ENCODE results near the gene MICA. TPM values are rescaled to one million over a fixed set of nuclear protein-coding genes. Genes with fewer than 3 reads are reported as not detected.
"Not testable (repeated sequence)": the region's sequence is repeated elsewhere in the genome, so short reads cannot be mapped to it uniquely, and the experiment has no call there.

Gene MICA
- polyA plus RNA-seq, 2 donors: 8.8 to 9.9 TPM

DNA sequence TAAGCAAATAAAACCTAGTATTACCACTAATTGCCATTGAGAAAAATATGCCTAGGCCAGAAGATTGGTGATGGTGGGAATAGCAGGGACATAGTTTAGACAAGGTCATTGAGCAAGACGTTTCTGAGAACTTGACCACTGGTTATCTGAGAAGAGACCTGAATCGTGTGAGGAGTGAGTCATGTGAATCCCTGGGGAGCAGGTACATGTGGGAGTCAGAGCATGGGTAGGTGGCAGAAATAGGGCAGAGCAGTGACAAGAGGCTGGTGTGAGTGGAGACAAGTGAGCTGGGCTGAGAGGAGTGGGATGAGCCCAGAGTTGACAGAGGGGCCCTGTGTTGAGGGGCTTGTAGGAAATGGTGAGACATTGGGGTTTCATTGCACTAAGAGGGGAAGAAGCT, 16.4 kb downstream of the MICA start:
- Histone ChIP-seq H3K9me3 (ENCODE audit: control insufficient read depth in 2 of 2, insufficient read depth in 1 of 2, low read depth in 1 of 2, low read length in 1 of 2) (no peaks in the 10 kb centered on the region), H3K27me3 (ENCODE audit: control insufficient read depth in 1 of 2, insufficient read depth in 2 of 2, low read length in 2 of 2) (no peaks in the 10 kb centered on the region), H3K27ac (ENCODE audit: low read depth in 2 of 2, low read length in 1 of 2) (no peak overlapping the region), H3K4me3 (ENCODE audit: low read depth in 1 of 2, low read length in 2 of 2) (no peak overlapping the region), H3K4me1 (ENCODE audit: control insufficient read depth in 2 of 2, insufficient read depth in 2 of 2, low read length in 1 of 2) (no peaks in the 10 kb centered on the region), H3K36me3 (ENCODE audit: control insufficient read depth in 2 of 2, insufficient read depth in 2 of 2, low read length in 1 of 2) (peaks cover 6 to 7% of the 10 kb centered on the region in 2 donors)
- 54 to 60% methylated on average over 2 of the region's 2 CpGs for WGBS, 2 donors

DNA sequence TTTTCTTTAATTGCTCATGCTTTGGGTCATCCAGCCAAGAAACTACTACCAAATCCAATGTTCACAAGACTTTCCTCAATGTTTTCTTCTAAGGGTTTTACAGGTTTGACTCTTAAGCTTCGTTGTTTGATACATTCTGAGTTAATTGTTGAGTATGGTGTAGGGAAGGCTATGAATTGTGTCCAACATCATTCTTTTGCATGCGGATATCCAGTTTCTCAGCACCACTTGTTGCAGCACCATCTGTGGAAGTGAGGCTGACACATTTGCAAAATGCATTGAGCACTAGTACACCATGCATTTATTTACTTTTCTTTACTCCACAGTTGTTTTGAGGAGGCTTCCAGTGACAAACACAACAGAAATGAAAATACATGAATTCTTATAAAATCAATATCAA, 17.2 kb downstream of the MICA start:
- WGBS, 2 donors: 90% methylated on average over 2 of the region's 2 CpGs
- Histone ChIP-seq H3K9me3 (ENCODE audit: control insufficient read depth in 2 of 2, insufficient read depth in 1 of 2, low read depth in 1 of 2, low read length in 1 of 2) (no peaks in the 10 kb centered on the region), H3K27me3 (ENCODE audit: control insufficient read depth in 1 of 2, insufficient read depth in 2 of 2, low read length in 2 of 2) (no peaks in the 10 kb centered on the region), H3K27ac (ENCODE audit: low read depth in 2 of 2, low read length in 1 of 2) (no peak overlapping the region), H3K36me3 (ENCODE audit: control insufficient read depth in 2 of 2, insufficient read depth in 2 of 2, low read length in 1 of 2) (peaks cover 6% of the 10 kb centered on the region in 2 donors), H3K4me1 (ENCODE audit: control insufficient read depth in 2 of 2, insufficient read depth in 2 of 2, low read length in 1 of 2) (no peaks in the 10 kb centered on the region), H3K4me3 (ENCODE audit: low read depth in 1 of 2, low read length in 2 of 2) (no peak overlapping the region)

DNA sequence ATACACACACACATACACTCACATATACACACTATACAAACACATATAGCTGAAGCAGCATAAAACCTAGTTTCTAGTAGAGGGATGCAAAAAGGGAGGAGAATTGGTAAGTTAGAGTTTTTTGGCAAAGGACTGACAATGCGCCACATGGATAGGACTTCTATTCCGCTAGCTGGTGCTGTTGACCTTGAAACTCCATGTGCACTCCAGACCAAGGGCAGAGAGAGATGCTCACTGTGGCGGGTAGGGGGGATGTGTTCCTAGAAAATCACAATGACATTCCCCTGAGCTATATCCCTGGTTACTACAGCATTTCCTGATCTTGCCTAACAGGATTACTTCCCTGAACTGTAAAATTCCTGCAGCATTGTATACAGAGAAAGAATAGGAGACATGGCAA, 19.2 kb downstream of the MICA start:
- 75 to 81% methylated on average over 3 of the region's 3 CpGs for WGBS, 2 donors
- Histone ChIP-seq H3K4me3 (ENCODE audit: low read depth in 1 of 2, low read length in 2 of 2) (no peak overlapping the region), H3K36me3 (ENCODE audit: control insufficient read depth in 2 of 2, insufficient read depth in 2 of 2, low read length in 1 of 2) (peaks cover 0 to 2% of the 10 kb centered on the region in 2 donors), H3K9me3 (ENCODE audit: control insufficient read depth in 2 of 2, insufficient read depth in 1 of 2, low read depth in 1 of 2, low read length in 1 of 2) (no peaks in the 10 kb centered on the region), H3K27me3 (ENCODE audit: control insufficient read depth in 1 of 2, insufficient read depth in 2 of 2, low read length in 2 of 2) (no peaks in the 10 kb centered on the region), H3K27ac (ENCODE audit: low read depth in 2 of 2, low read length in 1 of 2) (no peak overlapping the region), H3K4me1 (ENCODE audit: control insufficient read depth in 2 of 2, insufficient read depth in 2 of 2, low read length in 1 of 2) (no peaks in the 10 kb centered on the region)

DNA sequence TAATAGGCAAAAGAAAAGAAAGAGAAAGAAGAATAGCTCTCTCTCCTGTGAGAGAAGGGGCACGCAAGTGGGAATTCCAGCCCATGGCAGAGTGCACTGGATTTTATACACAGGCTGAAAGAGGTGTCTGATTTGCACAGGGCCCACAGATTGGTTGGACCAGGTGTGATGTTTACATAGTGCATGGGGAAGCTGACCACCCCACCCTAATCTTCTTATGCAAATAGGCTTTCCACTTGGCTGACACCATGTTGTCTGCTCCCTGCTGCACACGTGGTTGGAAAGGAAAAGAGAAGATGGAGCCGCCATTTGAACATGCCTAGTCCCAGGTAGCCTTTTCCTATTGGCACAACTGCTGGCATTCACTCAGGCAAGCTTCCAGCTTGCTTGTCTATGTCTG, 20.2 kb downstream of the MICA start:
- no peak overlapping the region for H3K4me3 ChIP-seq (ENCODE audit: low read depth in 1 of 2, low read length in 2 of 2)
- H3K4me1 ChIP-seq (ENCODE audit: control insufficient read depth in 2 of 2, insufficient read depth in 2 of 2, low read length in 1 of 2): no peaks in the 10 kb centered on the region
- no peaks in the 10 kb centered on the region for H3K9me3 ChIP-seq (ENCODE audit: control insufficient read depth in 2 of 2, insufficient read depth in 1 of 2, low read depth in 1 of 2, low read length in 1 of 2)
- no peak overlapping the region for H3K27ac ChIP-seq (ENCODE audit: low read depth in 2 of 2, low read length in 1 of 2)
- H3K36me3 ChIP-seq (ENCODE audit: control insufficient read depth in 2 of 2, insufficient read depth in 2 of 2, low read length in 1 of 2): no peaks in the 10 kb centered on the region
- 41 to 46% methylated on average over 3 of the region's 3 CpGs for WGBS, 2 donors
- no peaks in the 10 kb centered on the region for H3K27me3 ChIP-seq (ENCODE audit: control insufficient read depth in 1 of 2, insufficient read depth in 2 of 2, low read length in 2 of 2)

DNA sequence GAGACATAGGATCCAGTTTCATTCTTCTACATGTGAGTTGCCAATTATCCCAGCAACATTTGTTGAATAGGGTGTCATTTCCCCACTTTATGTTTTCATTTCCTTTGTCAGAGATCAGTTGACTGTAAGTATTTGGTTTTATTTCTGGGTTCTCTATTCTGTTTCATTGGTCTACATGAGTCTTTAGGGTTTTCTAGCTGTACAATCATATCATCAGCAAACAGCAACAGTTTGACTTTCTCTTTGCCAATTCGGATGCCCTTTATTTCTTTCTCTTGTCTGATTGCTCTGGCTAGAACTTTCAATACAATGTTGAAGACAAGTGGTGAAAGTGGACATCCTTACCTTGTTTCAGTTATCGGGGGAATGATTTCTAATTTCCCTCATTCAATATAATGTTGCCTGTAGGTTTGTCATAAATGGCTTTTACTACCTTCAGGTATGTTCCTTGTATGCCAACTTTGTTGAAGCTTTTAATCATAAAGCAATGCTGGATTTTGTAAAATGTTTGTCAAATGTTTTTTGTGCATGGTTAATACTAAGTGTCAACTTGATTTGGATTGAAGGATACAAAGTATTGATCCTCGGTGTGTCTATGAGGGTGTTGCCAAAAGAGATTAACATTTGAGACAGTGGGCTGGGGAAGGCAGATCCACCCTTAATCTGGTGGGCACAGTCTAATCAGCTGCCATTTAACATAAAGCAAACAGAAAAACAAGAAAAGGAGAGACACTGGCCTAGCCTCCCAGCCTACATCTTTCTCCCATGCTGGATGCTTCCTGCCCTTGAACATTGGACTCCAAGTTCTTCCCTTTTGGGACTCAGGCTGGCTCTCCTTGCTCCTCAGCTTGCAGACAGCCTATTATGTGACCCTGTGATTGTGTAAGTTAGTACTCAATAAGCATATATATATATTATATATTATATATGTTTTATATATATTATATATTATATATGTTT, 23.3 kb downstream of the MICA start:
- Histone ChIP-seq H3K9me3 (ENCODE audit: control insufficient read depth in 2 of 2, insufficient read depth in 1 of 2, low read depth in 1 of 2, low read length in 1 of 2) (peaks cover 0 to 5% of the 10 kb centered on the region in 2 donors), H3K27ac (ENCODE audit: low read depth in 2 of 2, low read length in 1 of 2) (no peak overlapping the region), H3K4me1 (ENCODE audit: control insufficient read depth in 2 of 2, insufficient read depth in 2 of 2, low read length in 1 of 2) (no peaks in the 10 kb centered on the region), H3K27me3 (ENCODE audit: control insufficient read depth in 1 of 2, insufficient read depth in 2 of 2, low read length in 2 of 2) (no peaks in the 10 kb centered on the region), H3K36me3 (ENCODE audit: control insufficient read depth in 2 of 2, insufficient read depth in 2 of 2, low read length in 1 of 2) (no peaks in the 10 kb centered on the region), H3K4me3 (ENCODE audit: low read depth in 1 of 2, low read length in 2 of 2) (no peak overlapping the region)
- WGBS, 2 donors: 86 to 88% methylated on average over 3 of the region's 3 CpGs

DNA sequence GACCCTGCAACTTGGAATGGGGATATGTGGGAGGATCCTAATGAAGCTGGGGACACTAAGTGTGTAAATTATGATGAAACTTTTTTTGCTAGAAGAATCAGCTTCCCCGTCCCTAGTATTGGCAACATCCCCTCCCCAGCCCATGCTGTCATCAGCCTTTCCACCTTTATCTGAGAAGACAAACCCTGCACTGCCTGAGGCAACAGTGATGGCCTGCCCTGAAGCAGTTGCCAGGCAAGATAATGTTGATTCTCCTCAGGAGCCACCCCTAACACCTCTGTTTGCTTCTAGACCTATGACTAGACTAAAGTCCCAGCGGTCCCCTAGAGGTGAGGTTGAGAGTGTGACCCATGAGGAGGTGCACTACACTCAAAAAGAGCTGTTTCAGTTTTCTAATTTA, 27.1 kb downstream of the MICA start:
- peaks cover 0 to 5% of the 10 kb centered on the region in 2 donors for H3K9me3 ChIP-seq (ENCODE audit: control insufficient read depth in 2 of 2, insufficient read depth in 1 of 2, low read depth in 1 of 2, low read length in 1 of 2)
- H3K4me3 ChIP-seq (ENCODE audit: low read depth in 1 of 2, low read length in 2 of 2): no peak overlapping the region
- no peaks in the 10 kb centered on the region for H3K27me3 ChIP-seq (ENCODE audit: control insufficient read depth in 1 of 2, insufficient read depth in 2 of 2, low read length in 2 of 2)
- no peak overlapping the region for H3K27ac ChIP-seq (ENCODE audit: low read depth in 2 of 2, low read length in 1 of 2)
- H3K36me3 ChIP-seq (ENCODE audit: control insufficient read depth in 2 of 2, insufficient read depth in 2 of 2, low read length in 1 of 2): no peaks in the 10 kb centered on the region
- 66 to 80% methylated on average over 2 of the region's 2 CpGs for WGBS, 2 donors
- H3K4me1 ChIP-seq (ENCODE audit: control insufficient read depth in 2 of 2, insufficient read depth in 2 of 2, low read length in 1 of 2): no peaks in the 10 kb centered on the region

DNA sequence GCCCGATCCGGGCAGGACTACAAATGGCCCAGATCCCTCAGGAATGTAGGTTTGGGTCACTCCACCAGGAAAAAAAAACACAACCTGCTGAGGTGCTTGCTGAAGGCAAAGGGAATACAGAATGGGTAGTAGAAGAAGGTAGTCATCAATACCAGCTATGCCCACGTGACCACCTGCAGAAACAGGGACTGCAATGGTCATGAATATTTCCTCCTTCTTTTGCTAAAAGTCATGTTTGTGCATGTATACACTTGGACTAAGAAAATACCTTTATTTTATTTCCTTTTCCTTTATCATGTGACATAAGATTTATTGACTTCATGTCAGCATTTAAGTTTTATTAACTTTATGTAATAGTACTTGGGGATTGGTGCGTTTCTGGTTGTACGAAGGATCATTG, 31.7 kb downstream of the MICA start:
- not testable (repeated sequence) for H3K27me3 ChIP-seq (ENCODE audit: control insufficient read depth in 1 of 2, insufficient read depth in 2 of 2, low read length in 2 of 2); H3K4me3 ChIP-seq (ENCODE audit: low read depth in 1 of 2, low read length in 2 of 2); H3K4me1 ChIP-seq (ENCODE audit: control insufficient read depth in 2 of 2, insufficient read depth in 2 of 2, low read length in 1 of 2); H3K9me3 ChIP-seq (ENCODE audit: control insufficient read depth in 2 of 2, insufficient read depth in 1 of 2, low read depth in 1 of 2, low read length in 1 of 2); H3K36me3 ChIP-seq (ENCODE audit: control insufficient read depth in 2 of 2, insufficient read depth in 2 of 2, low read length in 1 of 2); H3K27ac ChIP-seq (ENCODE audit: low read depth in 2 of 2, low read length in 1 of 2)
- WGBS, 2 donors: 76 to 78% methylated on average over 5 of the region's 5 CpGs

DNA sequence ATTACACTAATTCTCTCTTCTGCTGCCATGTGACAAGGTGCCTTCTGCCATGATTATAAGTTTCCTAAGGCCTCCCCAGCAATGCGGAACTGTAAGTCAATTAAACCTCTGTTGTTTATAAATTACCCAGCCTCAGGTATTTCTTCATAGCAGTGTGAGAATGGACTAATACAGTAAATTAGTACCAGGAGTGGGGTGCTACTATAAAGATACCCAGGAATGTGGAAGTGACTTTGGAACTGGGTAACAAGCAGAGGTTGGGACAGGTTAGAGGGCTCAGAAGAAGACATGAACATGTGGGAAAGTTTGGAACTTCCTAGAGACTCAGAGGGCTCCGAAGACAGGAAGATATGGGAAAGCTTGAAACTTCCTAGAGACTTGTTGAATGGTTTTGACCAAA, 34.8 kb downstream of the MICA start:
- Histone ChIP-seq H3K9me3 (ENCODE audit: control insufficient read depth in 2 of 2, insufficient read depth in 1 of 2, low read depth in 1 of 2, low read length in 1 of 2) (no peaks in the 10 kb centered on the region), H3K4me3 (ENCODE audit: low read depth in 1 of 2, low read length in 2 of 2) (no peak overlapping the region), H3K27ac (ENCODE audit: low read depth in 2 of 2, low read length in 1 of 2) (no peak overlapping the region), H3K36me3 (ENCODE audit: control insufficient read depth in 2 of 2, insufficient read depth in 2 of 2, low read length in 1 of 2) (no peaks in the 10 kb centered on the region), H3K4me1 (ENCODE audit: control insufficient read depth in 2 of 2, insufficient read depth in 2 of 2, low read length in 1 of 2) (peaks cover 0 to 1% of the 10 kb centered on the region in 2 donors), H3K27me3 (ENCODE audit: control insufficient read depth in 1 of 2, insufficient read depth in 2 of 2, low read length in 2 of 2) (peaks cover 0 to 2% of the 10 kb centered on the region in 2 donors)
- 94% methylated on average over 2 of the region's 2 CpGs for WGBS, 2 donors

DNA sequence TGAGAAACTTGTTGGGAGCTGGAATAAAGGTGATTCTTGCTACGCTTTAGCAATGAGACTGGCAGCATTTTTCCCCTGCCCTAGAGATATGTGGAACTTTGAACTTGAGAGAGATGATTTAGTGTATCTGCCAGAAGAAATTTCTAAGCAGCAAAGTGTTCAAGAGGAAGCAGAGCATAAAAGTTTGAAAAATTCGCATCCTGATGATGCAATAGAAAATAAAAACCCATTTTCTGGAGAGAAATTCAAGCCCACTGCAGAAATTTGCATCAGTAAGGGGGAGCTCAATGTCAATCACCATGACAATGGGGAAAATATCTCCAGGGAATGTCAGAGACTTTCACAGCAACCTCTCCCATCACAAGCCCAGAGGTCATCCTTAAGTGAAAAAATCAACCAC, 35.3 kb downstream of the MICA start:
- Histone ChIP-seq H3K27me3 (ENCODE audit: control insufficient read depth in 1 of 2, insufficient read depth in 2 of 2, low read length in 2 of 2) (peaks cover 0 to 2% of the 10 kb centered on the region in 2 donors), H3K9me3 (ENCODE audit: control insufficient read depth in 2 of 2, insufficient read depth in 1 of 2, low read depth in 1 of 2, low read length in 1 of 2) (no peaks in the 10 kb centered on the region), H3K27ac (ENCODE audit: low read depth in 2 of 2, low read length in 1 of 2) (no peak overlapping the region), H3K4me3 (ENCODE audit: low read depth in 1 of 2, low read length in 2 of 2) (no peak overlapping the region), H3K4me1 (ENCODE audit: control insufficient read depth in 2 of 2, insufficient read depth in 2 of 2, low read length in 1 of 2) (peaks cover 0 to 1% of the 10 kb centered on the region in 2 donors), H3K36me3 (ENCODE audit: control insufficient read depth in 2 of 2, insufficient read depth in 2 of 2, low read length in 1 of 2) (no peaks in the 10 kb centered on the region)
- 85 to 92% methylated on average over 2 of the region's 2 CpGs for WGBS, 2 donors
